Left renal cortex interstitium (tissue), 4 donors: Measurements from ENCODE around the gene BCO2. TPM values are rescaled to one million over a fixed set of nuclear protein-coding genes. Genes with fewer than 3 reads are reported as not detected.
A peak's percentile ranks its signal among the peaks of the same experiment; 100 is the strongest.
"Not testable (repeated sequence)": the region's sequence is repeated elsewhere in the genome, so short reads cannot be mapped to it uniquely, and the experiment has no call there.

ENCODE experiments used
- DNase-seq, 4 donors: peaks; one replicate each; pipeline ENCODE4 v3.0.0-alpha.2; 2013; ENCODE audit warnings: low read depth in 4 of 4, low spot score in 2 of 4, missing footprints in 1 of 4
- polyA plus RNA-seq, 4 donors: library from polyadenylated mRNA; unstranded; fragments of 120-200 nt; gene quantifications; one replicate each; pipeline ENCODE4 v1.2.1, GENCODE V29; 2013; ENCODE audit not compliant: insufficient read length in 4 of 4

BCO2 gene
- polyA plus RNA-seq, 4 donors: 2.1 to 9.3 (median 4.5) TPM

DNA sequence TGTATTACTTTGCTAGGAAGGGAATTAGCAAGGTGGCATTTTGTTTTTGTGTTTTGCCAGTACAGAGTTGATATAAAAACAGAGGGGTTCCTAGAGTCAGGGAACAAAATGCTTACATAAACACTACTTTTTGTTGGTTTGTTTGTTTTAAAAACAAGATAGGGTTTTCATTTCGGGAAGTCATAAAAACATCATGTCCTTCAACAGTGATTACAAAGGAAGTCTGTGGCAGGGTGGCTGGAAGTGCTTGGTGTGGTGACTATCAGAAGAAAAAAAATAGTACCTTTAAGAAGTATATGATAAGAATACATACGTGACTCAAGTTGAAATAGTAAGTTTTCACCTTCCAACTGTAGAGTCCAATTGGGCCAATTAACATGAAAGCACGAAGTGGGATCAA, 10.3 kb upstream of the BCO2 start:
- no peak for DNase-seq

DNA sequence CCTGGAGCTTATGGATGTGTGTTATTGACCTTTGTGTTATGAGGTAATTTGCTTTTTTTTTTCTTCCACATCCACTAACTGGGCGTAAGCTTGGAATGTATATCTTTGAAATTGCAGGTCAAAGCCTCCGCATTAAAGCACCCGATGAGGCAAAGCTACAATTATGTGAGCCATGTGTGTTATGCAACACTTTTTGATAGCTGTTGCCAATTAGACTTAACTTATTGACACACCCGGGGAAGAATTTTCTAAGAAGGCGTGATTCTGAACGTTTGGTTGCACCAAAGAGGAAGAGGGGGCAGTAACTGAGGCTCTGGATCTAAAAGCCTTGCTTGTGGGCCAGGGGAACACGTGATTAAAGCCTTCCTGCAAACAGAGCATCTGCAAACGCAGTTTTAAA, 8.8 kb upstream of the BCO2 start:
- no peak for DNase-seq

- DNase-seq: no peak
Measured at GRCh38 chr11:112167145-112167544, 8.2 kb upstream of the BCO2 start, which contains the start of gene TEX12. TEX12 (plus strand) TSS chr11:112167372; CDS start chr11:112169269, 1,897 bp downstream.

DNA sequence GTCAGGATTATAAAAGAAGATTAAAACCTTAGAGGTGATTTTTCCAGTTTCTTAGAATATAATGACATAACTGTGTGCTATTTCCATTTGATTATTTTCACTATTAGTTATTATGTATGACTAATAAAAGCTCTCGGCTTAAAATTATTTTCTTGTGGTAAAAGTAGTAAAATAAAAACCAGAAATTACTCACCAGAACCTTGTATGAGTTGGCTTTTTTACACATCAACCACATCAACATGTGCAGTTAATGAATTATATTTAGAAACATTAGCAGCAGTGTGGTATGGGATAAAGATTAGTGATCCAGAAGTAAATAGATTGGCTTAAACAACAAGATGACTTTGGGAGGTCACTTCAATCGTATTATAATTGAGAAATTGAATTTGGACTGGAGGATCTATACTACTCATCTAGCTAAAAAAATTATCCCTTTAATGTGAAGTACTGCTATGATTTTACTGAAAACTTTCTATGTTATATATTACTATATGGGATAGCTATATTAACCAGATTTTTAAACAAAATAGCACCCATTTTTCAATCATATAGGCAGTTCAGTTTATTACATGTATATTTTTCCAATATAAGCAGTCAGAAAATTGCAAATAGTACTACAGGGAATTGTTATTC, 2.8 kb upstream of the BCO2 start:
- DNase-seq: no peak

DNA sequence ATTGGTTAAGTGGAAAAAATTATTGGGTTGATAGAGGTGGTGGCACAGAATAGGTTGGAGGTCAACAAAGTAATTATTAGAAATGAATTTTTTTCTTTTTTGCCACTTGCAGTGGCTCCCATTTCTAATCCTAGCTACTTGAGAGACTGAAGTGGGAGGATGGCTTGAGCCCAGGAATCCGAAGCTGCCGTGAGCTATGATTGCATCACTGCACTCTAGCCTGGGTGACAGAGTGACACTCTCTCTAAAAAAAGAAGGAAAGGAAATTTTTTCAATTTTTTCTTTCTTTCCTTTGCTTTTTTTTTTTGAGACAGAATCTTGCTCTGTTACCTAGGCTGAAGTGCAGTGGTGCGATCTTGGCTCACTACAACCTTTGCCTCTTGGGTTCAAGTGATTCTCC, 2.2 kb upstream of the BCO2 start:
- DNase-seq: no peak

GRCh38 chr11:112175599-112175952, 264 bp downstream of the BCO2 start:
- DNase-seq: peak in 1 of 4 donors; percentile 34

DNA sequence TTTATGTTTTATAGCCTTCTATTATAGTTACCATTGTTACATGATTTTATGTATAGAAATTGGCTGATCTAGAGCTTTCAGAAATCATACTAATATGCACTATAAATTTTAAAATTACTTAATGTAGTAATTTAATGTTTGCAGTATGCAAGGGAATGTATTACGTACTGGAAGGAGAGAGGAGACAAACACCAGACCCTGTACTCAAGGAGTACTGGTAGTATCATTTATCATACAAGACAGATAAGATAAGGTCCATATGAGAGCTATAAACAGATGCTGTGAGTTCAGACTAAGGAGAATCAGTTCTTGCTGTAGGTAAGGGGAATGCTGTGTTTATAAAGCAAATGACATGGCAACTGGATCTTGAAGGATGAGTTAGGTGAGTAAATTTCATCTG, 765 bp downstream of the BCO2 start:
- DNase-seq: no peak

DNA sequence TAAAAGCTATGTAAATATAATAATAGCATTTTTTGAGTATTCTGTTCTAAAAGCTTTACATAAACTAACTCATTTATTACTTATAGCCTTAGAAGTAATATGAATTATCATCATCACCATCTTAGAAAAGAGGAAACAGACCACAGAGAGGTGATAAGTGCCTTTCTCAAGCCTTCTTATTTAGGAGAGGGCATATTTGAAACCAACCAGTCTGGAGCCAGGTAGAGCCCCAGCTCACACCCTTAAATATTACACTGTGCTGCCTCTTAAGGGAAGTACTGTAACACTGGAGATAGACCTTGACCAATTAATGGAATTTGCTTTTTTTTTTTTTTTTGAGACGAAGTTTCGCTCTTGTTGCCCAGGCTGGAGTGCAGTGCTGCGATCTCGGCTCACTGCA, 2.3 kb downstream of the BCO2 start:
- no peak for DNase-seq

DNA sequence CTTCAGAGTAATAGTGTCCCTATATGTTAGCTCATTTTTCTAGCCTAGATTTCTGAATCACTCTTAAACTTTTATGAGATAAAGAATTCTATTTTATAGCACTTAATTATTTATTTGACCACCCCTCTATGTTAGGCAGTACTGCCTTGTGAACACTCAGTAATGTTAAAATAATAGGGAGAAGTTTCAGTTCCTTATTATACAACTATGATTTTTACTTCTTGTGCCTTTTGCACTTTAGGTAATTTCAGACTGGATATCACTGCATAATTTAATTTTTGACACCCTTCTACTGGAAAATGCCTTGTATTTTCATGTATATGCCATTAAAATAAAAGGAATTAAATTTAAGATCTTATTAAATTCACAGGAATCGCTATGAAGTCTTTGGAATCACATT, 3.1 kb downstream of the BCO2 start:
- no peak for DNase-seq

DNA sequence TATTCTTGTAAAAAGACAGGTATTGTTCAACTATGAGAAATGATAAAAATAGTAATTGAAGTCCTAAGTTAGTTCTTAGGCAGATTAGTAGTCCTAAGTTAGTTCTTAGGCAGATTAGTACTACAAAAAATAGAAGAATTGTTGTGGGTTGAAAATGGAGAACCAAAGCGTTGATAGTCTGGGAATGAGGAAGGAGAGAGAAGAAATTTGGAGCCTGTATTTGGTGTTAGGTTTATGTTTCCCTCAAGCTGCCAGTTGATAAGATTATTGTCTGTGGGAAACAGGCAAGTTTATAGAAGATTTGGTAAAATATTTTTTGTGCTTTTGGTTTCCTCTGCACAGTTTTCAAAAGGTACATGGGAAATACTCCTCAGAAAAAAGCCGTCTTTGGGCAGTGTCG, 3.6 kb downstream of the BCO2 start:
- no peak for DNase-seq

DNA sequence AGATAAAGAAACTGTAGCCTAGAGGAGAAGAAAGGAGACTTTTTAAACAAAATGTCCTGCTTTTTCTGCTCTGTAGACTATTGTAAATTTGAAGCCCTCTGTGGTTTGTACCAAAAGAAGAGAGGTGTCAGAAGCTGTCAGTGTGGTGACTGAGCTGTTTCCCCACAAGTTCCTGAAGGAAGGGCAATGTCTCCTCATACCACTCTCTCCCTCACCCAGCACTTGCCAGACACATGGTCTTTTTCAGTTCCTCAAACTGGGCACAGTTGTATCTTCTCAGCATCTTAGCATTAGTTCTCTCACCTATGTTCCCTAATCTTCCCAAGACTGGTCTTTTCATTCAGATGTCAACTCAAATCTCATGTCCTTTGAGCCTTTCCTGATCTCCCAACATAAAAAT, 4.3 kb downstream of the BCO2 start:
- no peak for DNase-seq

- DNase-seq: no peak
Measured at GRCh38 chr11:112182867-112183266, 7.6 kb downstream of the BCO2 start.

GRCh38 chr11:112185883-112186282, 10.6 kb downstream of the BCO2 start:
- DNase-seq: no peak

DNA sequence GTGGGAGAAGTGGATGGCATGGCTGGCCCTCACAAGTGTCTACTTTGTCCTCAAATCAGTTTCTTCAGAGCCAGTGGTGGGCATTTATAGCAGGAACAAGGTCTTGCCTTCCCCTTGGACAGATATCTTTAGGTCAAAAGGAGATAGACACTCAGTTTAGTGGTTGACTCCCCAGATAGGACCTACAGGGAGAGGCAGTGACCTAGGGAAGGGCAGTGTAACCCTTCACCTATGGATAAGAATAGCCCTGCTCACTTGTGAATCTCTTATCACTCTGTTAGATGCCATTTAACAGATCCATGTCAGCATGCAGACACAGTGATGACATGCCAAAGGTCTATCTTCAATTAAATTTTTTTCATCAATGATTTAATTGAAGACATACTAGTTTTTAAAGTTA, 11.0 kb downstream of the BCO2 start:
- DNase-seq: no peak

- not testable (repeated sequence) for DNase-seq
Measured at GRCh38 chr11:112195113-112195512, 19.8 kb downstream of the BCO2 start.

- no peak for DNase-seq
Measured at GRCh38 chr11:112195951-112196351, 20.6 kb downstream of the BCO2 start.

GRCh38 chr11:112196519-112197087, 21.3 kb downstream of the BCO2 start:
- DNase-seq: no peak

DNA sequence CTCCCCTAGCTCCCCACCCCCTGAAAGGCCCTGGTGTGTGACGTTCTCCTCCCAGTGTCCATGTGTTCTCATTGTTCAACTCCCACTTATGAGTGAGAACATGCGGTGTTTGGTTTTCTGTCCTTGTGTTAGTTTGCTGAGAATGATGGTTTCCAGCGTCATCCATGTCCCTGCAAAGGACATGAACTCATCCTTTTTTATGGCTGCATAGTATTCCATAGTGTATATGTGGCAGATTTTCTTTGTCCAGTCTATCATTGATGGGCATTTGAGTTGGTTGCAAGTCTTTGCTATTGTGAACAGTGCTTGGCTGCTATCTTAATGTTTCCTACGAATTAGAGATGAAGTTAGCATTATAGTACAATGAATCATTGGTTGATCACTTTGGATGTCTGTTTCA, 23.8 kb downstream of the BCO2 start:
- not testable (repeated sequence) for DNase-seq

DNA sequence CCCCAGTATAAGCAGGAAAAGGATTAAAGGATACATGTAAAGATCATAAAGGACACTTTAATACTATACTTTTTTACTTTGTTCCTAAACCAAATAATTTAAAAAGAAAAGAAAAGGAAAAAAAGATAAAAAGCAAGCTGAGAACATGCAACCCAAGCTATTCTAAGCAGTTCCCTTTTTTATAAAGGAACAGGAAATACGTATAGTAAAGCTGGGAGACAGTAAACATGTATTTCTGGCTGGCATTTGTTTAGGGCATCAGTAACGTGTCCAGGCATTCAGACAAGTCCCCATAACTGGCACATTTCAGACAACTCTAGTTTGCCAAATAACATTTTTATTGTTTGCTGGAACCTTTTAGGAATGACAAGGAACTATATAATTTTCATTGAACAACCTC, 24.9 kb downstream of the BCO2 start:
- no peak for DNase-seq

DNA sequence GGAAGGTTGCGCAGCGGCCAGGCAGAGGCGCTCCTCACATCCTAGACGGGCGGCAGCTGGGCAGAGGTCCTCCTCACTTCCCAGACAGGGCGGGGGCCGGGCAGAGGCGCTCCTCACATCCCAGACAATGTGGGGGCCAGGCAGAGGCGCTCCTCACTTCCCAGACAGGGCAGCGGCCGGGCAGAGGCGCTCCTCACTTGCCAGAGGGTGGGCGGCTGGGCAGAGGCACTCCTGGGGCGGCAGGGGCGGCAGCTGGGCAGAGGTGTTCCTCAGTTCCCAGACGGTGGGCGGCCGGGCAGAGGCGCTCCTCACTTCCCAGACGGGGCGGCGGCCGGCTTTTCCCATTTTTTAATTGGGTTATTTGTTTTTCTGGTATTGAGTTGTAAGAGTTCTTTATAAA, 30.8 kb downstream of the BCO2 start:
- DNase-seq: no peak

DNA sequence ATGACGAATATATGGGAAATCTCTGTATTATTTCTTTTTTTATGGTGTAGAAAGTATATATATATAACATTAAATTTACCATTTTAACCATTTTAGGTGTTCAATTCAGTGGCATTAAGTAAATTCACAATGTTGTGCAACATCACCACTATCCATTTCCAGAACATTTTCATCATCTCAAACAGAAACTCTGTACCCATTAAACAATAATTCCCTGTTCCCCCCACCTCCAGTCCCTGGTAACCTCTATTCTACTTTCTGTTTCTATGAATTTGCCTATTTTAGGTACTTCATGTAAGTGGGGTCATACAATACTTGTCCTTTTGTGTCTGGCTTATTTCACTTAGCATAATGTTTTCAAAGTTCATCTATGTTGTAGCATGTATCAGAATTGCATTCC, 35.6 kb downstream of the BCO2 start:
- no peak for DNase-seq

DNA sequence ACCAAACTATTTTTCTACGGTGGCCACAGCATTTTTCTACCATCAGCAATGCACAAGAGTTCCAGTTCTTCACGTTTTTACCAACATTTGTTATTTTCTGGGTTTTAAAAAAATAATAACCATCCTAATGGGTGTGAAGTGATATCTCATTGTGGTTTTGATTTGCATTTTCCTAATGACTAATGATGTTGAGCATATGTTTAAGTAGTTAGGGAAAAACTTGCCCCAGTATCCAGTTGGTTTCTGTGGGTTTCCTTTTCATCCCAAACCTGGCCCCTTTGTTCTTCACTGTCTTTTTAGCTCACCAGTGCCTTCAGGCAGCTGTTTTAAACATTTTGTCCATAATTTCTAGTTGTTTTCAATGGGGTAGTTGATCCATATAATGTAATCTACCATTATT, 36.2 kb downstream of the BCO2 start:
- no peak for DNase-seq

GRCh38 chr11:112212290-112212689, 37.0 kb downstream of the BCO2 start:
- DNase-seq: no peak
